Neural cell (in vitro differentiated cells): ENCODE data around the gene ADARB1. TPM values are rescaled to one million over a fixed set of nuclear protein-coding genes. Genes with fewer than 3 reads are reported as not detected.

Experiments
- H2AFZ ChIP-seq: fragments of 200-600, 300-800 bp; sonication (generic), shearing (Covaris generic); 2 replicates; pipeline ENCODE4 v1.6.0; 2014; ENCODE audit warnings: low read depth, mild to moderate bottlenecking, antibody characterized with exemption, low read length, moderate library complexity
- H3F3A ChIP-seq: fragments of 200-600 bp; shearing (Covaris generic); 2 replicates; pipeline ENCODE4 v1.6.1; 2016; ENCODE audit warnings: mild to moderate bottlenecking, moderate library complexity, mixed read lengths, antibody characterized with exemption, low read length; ENCODE audit not compliant: insufficient read depth, poor library complexity, severe bottlenecking
- H3K27ac ChIP-seq: fragments of 200-600, 300-800 bp; sonication (generic), shearing (Covaris generic); 2 replicates; pipeline ENCODE4 v1.5.1; 2014; ENCODE audit warnings: mild to moderate bottlenecking, low read length, moderate library complexity
- H3K27me3 ChIP-seq: fragments of 300-800, 200-600 bp; sonication (generic), shearing (Covaris generic); 2 replicates; pipeline ENCODE4 v1.6.0; 2014; ENCODE audit warnings: mild to moderate bottlenecking, low read depth, low read length, moderate library complexity; ENCODE audit not compliant: insufficient read depth
- H3K36me3 ChIP-seq: fragments of 300-800, 200-600 bp; sonication (generic), shearing (Covaris generic); 2 replicates; pipeline ENCODE4 v1.5.1; 2014; ENCODE audit warnings: mild to moderate bottlenecking, antibody characterized with exemption, low read length, moderate library complexity; ENCODE audit not compliant: insufficient read depth
- H3K4me2 ChIP-seq: fragments of 300-800, 200-600 bp; sonication (generic), shearing (Covaris generic); 2 replicates; pipeline ENCODE4 v1.6.0; 2014; ENCODE audit warnings: mild to moderate bottlenecking, low read length
- H3K4me3 ChIP-seq: fragments of 300-800, 200-600 bp; sonication (generic), shearing (Covaris generic); 2 replicates; pipeline ENCODE4 v1.5.1; 2014; ENCODE audit warnings: mild to moderate bottlenecking, low read length, moderate library complexity
- H3K79me2 ChIP-seq: fragments of 200-600 bp; shearing (Covaris generic); replicated peaks from 2 replicates; pipeline ENCODE4 v1.6.0; 2014; ENCODE audit warnings: mild to moderate bottlenecking, low read length, moderate library complexity; ENCODE audit not compliant: insufficient read depth
- H3K9ac ChIP-seq: fragments of 300-800, 200-600 bp; sonication (generic), shearing (Covaris generic); 2 replicates; pipeline ENCODE4 v1.6.1; 2016; ENCODE audit warnings: mild to moderate bottlenecking, low read length, mixed read lengths
- H3K9me2 ChIP-seq: fragments of 200-600 bp; shearing (Covaris generic); 2 replicates; pipeline ENCODE4 v1.6.1; 2016; ENCODE audit warnings: mild to moderate bottlenecking, low read length, mixed read lengths; ENCODE audit not compliant: insufficient read depth
- H3K9me3 ChIP-seq: fragments of 200-600, 300-800 bp; sonication (generic), shearing (Covaris generic); 2 replicates; pipeline ENCODE4 v1.6.1; 2016; ENCODE audit warnings: mild to moderate bottlenecking, mixed run types, low read length, moderate library complexity, mixed read lengths
- H4K20me1 ChIP-seq: fragments of 200-600 bp; shearing (Covaris generic); 2 replicates; pipeline ENCODE4 v1.6.1; 2016; ENCODE audit warnings: mild to moderate bottlenecking, mixed run types; ENCODE audit not compliant: insufficient read depth
- CTCF ChIP-seq: fragments of 450-650 bp; IDR thresholded peaks from 2 replicates; pipeline ENCODE4 v1.5.1; 2014; ENCODE audit warnings: antibody characterized with exemption, mild to moderate bottlenecking, moderate library complexity; ENCODE audit not compliant: poor library complexity, severe bottlenecking
- EP300 ChIP-seq: fragments of 450-650 bp; conservative IDR thresholded peaks from 2 replicates; pipeline ENCODE4 v1.6.1; 2014; ENCODE audit warnings: antibody characterized with exemption, mild to moderate bottlenecking, moderate library complexity; ENCODE audit not compliant: poor library complexity, severe bottlenecking
- EZH2 ChIP-seq: fragments of 200-600, 300-800 bp; shearing (Covaris generic), sonication (generic); IDR thresholded peaks from 2 replicates; pipeline ENCODE4 v1.6.1; 2014; ENCODE audit warnings: antibody characterized with exemption, low read length, borderline replicate concordance, mild to moderate bottlenecking; ENCODE audit not compliant: insufficient read depth, poor library complexity, severe bottlenecking
- MXI1 ChIP-seq: fragments of 450-650 bp; conservative IDR thresholded peaks from 2 replicates; pipeline ENCODE4 v1.6.1; 2014; ENCODE audit warnings: antibody characterized with exemption, mild to moderate bottlenecking; ENCODE audit not compliant: poor library complexity, severe bottlenecking
- POLR2AphosphoS5 ChIP-seq: IDR thresholded peaks from 2 replicates; pipeline ENCODE4 v1.6.1; 2012
- RAD21 ChIP-seq: fragments of 450-650 bp; conservative IDR thresholded peaks from 2 replicates; pipeline ENCODE4 v1.6.1; 2014; ENCODE audit warnings: antibody characterized with exemption, mild to moderate bottlenecking, moderate library complexity
- REST ChIP-seq: IDR thresholded peaks from 2 replicates; pipeline ENCODE4 v1.6.1; 2012; ENCODE audit warnings: borderline replicate concordance
- TAF1 ChIP-seq: IDR thresholded peaks from 2 replicates; pipeline ENCODE4 v1.6.1; 2012; ENCODE audit warnings: low read depth
- polyA plus RNA-seq: library from polyadenylated mRNA; depleted of rRNA; stranded (reverse); fragments of >200 nt; gene quantifications from 2 replicates; pipeline ENCODE4 v1.2.3, GENCODE V29; 2014

Gene ADARB1
- polyA plus RNA-seq, 1 donor from 2014 or later = 8.9 TPM

GRCh38 chr21:45176141-45176540 lies 101.8 kb downstream of the ADARB1 start:
- Histone ChIP-seq H3K4me2 (no peak overlapping the region), H4K20me1 (no peaks in the 10 kb centered on the region), H3K27me3 (no peaks in the 10 kb centered on the region), H3F3A (no peaks in the 10 kb centered on the region), H3K9ac (no peak overlapping the region), H2AFZ (no peak overlapping the region), H3K27ac (no peak overlapping the region), H3K9me3 (no peaks in the 10 kb centered on the region), H3K79me2 (no peaks in the 10 kb centered on the region), H3K36me3 (no peaks in the 10 kb centered on the region), H3K9me2 (no peaks in the 10 kb centered on the region), H3K4me3 (no peak overlapping the region)
- TF ChIP-seq CTCF (no peak), RAD21 (no peak), POLR2AphosphoS5 (no peak), EP300 (no peak)

- H3K9me2 ChIP-seq = no peaks in the 10 kb centered on the region
- H3K27me3 ChIP-seq = no peaks in the 10 kb centered on the region
- no peak overlapping the region for H3K4me3 ChIP-seq
- no peak overlapping the region for H3K27ac ChIP-seq
- TF ChIP-seq EZH2 (no peak), CTCF (no peak), EP300 (no peak), MXI1 (no peak), TAF1 (no peak), REST (no peak), POLR2AphosphoS5 (no peak)
- H3K4me2 ChIP-seq = no peak overlapping the region
- H2AFZ ChIP-seq = no peak overlapping the region
- H4K20me1 ChIP-seq = no peaks in the 10 kb centered on the region
- H3K79me2 ChIP-seq = no peaks in the 10 kb centered on the region
- H3F3A ChIP-seq = no peaks in the 10 kb centered on the region
- no peaks in the 10 kb centered on the region for H3K9me3 ChIP-seq
- no peaks in the 10 kb centered on the region for H3K36me3 ChIP-seq
- H3K9ac ChIP-seq = no peak overlapping the region
These were observed 102.7 kb downstream of the ADARB1 start for GRCh38 chr21:45177039-45177438.
